Measurements from ENCODE around the gene UGT2B7.

The UGT2B7 gene

DNA sequence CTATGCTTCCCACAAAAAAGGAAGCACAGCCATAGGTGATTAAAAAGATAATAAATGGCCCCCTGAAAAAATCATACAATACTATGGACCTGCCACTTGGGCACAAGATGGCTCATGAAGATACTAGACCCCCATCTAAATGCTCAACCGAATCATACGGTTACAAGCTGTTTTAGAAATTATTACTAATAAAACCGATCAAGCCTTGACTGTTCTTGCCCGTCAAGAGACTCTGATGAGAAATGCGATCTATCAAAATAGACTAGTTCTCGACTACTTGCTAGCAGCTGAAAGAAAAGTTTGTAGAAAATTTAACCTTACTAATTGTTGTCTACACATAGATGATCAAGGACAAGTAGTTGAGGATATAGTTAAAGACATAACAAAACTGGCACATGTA lies 40.1 kb upstream of the UGT2B7 start:
- H3K36me3 ChIP-seq (ENCODE audit: control insufficient read depth in 4 of 4, insufficient read depth in 4 of 4, low read length in 3 of 4), result no peaks in the 10 kb centered on the region
- DNase-seq, result no peak
- H3K27me3 ChIP-seq (replicated peaks in 2 of 5; ENCODE audit: control insufficient read depth in 4 of 5, insufficient read depth in 5 of 5, low read length in 4 of 5), result no peaks in the 10 kb centered on the region
- CTCF ChIA-PET, result no interaction called here
- H3K9me3 ChIP-seq (ENCODE audit: control extremely low read depth in 1 of 5, control insufficient read depth in 4 of 5, insufficient read depth in 2 of 5, low read depth in 1 of 5, low read length in 4 of 5), result no peaks in the 10 kb centered on the region
- POLR2A ChIA-PET, result no interaction called here
- H3K4me1 ChIP-seq (ENCODE audit: control extremely low read depth in 1 of 4, control insufficient read depth in 4 of 4, insufficient read depth in 4 of 4, low read length in 3 of 4), result peaks cover 0 to 5% (median 0%) of the 10 kb centered on the region in 4 experiments
- 97% methylated on average over 5 of the region's 6 CpGs for WGBS (ENCODE audit: insufficient coverage)
- no peak overlapping the region for H3K27ac ChIP-seq (ENCODE audit: insufficient read depth in 1 of 2, low read depth in 1 of 2, low read length in 2 of 2, poor library complexity in 1 of 2, severe bottlenecking in 2 of 2)
- no peak overlapping the region for H3K4me3 ChIP-seq (ENCODE audit: control insufficient read depth in 1 of 7, extremely low read depth in 1 of 7, insufficient read depth in 4 of 7, low read depth in 2 of 7, low read length in 6 of 7)

GRCh38 chr4:69056921-69057550 lies 39.2 kb upstream of the UGT2B7 start:
- Histone ChIP-seq H3K36me3 (ENCODE audit: control insufficient read depth in 4 of 4, insufficient read depth in 4 of 4, low read length in 3 of 4) (no peaks in the 10 kb centered on the region), H3K27me3 (replicated peaks in 2 of 5; ENCODE audit: control insufficient read depth in 4 of 5, insufficient read depth in 5 of 5, low read length in 4 of 5) (no peaks in the 10 kb centered on the region), H3K4me1 (ENCODE audit: control extremely low read depth in 1 of 4, control insufficient read depth in 4 of 4, insufficient read depth in 4 of 4, low read length in 3 of 4) (peaks cover 0 to 5% (median 0%) of the 10 kb centered on the region in 4 experiments), H3K9me3 (ENCODE audit: control extremely low read depth in 1 of 5, control insufficient read depth in 4 of 5, insufficient read depth in 2 of 5, low read depth in 1 of 5, low read length in 4 of 5) (no peaks in the 10 kb centered on the region), H3K27ac (ENCODE audit: insufficient read depth in 1 of 2, low read depth in 1 of 2, low read length in 2 of 2, poor library complexity in 1 of 2, severe bottlenecking in 2 of 2) (no peak overlapping the region), H3K4me3 (ENCODE audit: control insufficient read depth in 1 of 7, extremely low read depth in 1 of 7, insufficient read depth in 4 of 7, low read depth in 2 of 7, low read length in 6 of 7) (no peak overlapping the region)
- ChIA-PET POLR2A (no interaction called here), CTCF (no interaction called here)
- peak in 2 of 3 donors; percentile 6 to 13 for DNase-seq
- WGBS (ENCODE audit: insufficient coverage), result 100% methylated on average over 1 of the region's 4 CpGs

- CTCF ChIA-PET, result no interaction called here
- 86% methylated on average over 3 of the region's 5 CpGs for WGBS (ENCODE audit: insufficient coverage)
Observed at GRCh38 chr4:69057620-69058409, 38.5 kb upstream of the UGT2B7 start.

DNA sequence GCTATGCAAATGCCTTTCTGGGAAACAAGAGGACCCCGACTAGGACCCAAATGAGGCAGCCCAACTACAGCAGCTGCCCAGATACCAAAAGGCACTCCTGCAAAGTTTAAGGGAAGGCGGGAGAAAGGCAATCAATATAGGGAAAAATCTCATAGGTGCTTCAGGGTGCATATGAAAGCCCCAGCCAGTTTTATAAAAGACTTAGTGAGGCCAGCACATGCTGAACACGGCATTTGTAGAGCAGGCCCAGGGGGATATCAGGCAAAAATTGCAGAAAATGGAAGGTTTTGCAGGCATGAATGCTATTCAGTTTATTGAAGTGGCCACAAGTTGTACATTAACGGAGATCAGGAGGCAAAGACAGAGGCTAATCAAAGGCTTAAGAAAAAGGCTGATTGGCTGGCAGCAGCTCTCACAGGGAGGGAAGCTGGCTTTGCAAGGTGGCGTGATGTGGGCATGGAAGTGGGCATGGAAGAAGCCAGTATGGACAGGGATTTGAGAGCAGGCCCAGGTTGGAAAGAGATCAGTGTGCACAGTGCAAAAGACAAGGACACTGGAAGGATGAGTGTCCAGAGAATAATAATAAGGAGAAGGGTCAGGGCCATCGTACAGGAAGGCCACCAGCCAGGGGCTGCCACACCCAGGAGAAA lies 37.7 kb upstream of the UGT2B7 start:
- no peak overlapping the region for H3K27ac ChIP-seq (ENCODE audit: insufficient read depth in 1 of 2, low read depth in 1 of 2, low read length in 2 of 2, poor library complexity in 1 of 2, severe bottlenecking in 2 of 2)
- peaks cover 0 to 5% (median 0%) of the 10 kb centered on the region in 4 experiments for H3K4me1 ChIP-seq (ENCODE audit: control extremely low read depth in 1 of 4, control insufficient read depth in 4 of 4, insufficient read depth in 4 of 4, low read length in 3 of 4)
- no peaks in the 10 kb centered on the region for H3K9me3 ChIP-seq (ENCODE audit: control extremely low read depth in 1 of 5, control insufficient read depth in 4 of 5, insufficient read depth in 2 of 5, low read depth in 1 of 5, low read length in 4 of 5)
- H3K27me3 ChIP-seq (replicated peaks in 2 of 5; ENCODE audit: control insufficient read depth in 4 of 5, insufficient read depth in 5 of 5, low read length in 4 of 5), result no peaks in the 10 kb centered on the region
- 91% methylated on average over 6 of the region's 6 CpGs for WGBS (ENCODE audit: insufficient coverage)
- ChIA-PET CTCF (no interaction called here), POLR2A (no interaction called here)
- H3K4me3 ChIP-seq (ENCODE audit: control insufficient read depth in 1 of 7, extremely low read depth in 1 of 7, insufficient read depth in 4 of 7, low read depth in 2 of 7, low read length in 6 of 7), result no peak overlapping the region
- DNase-seq, result no peak
- no peaks in the 10 kb centered on the region for H3K36me3 ChIP-seq (ENCODE audit: control insufficient read depth in 4 of 4, insufficient read depth in 4 of 4, low read length in 3 of 4)

More at GRCh38 chr4:69057620-69058409, 38.5 kb upstream of the UGT2B7 start:
- H3K27ac ChIP-seq (ENCODE audit: insufficient read depth in 1 of 2, low read depth in 1 of 2, low read length in 2 of 2, poor library complexity in 1 of 2, severe bottlenecking in 2 of 2), result no peak overlapping the region
- no peaks in the 10 kb centered on the region for H3K9me3 ChIP-seq (ENCODE audit: control extremely low read depth in 1 of 5, control insufficient read depth in 4 of 5, insufficient read depth in 2 of 5, low read depth in 1 of 5, low read length in 4 of 5)
- H3K4me3 ChIP-seq (ENCODE audit: control insufficient read depth in 1 of 7, extremely low read depth in 1 of 7, insufficient read depth in 4 of 7, low read depth in 2 of 7, low read length in 6 of 7), result no peak overlapping the region
- POLR2A ChIA-PET, result no interaction called here
- no peak for DNase-seq
- H3K27me3 ChIP-seq (replicated peaks in 2 of 5; ENCODE audit: control insufficient read depth in 4 of 5, insufficient read depth in 5 of 5, low read length in 4 of 5), result no peaks in the 10 kb centered on the region
- H3K36me3 ChIP-seq (ENCODE audit: control insufficient read depth in 4 of 4, insufficient read depth in 4 of 4, low read length in 3 of 4), result no peaks in the 10 kb centered on the region
- H3K4me1 ChIP-seq (ENCODE audit: control extremely low read depth in 1 of 4, control insufficient read depth in 4 of 4, insufficient read depth in 4 of 4, low read length in 3 of 4), result peaks cover 0 to 5% (median 0%) of the 10 kb centered on the region in 4 experiments

- Histone ChIP-seq H3K9me3 (ENCODE audit: control extremely low read depth in 1 of 5, control insufficient read depth in 4 of 5, insufficient read depth in 2 of 5, low read depth in 1 of 5, low read length in 4 of 5) (no peaks in the 10 kb centered on the region), H3K4me1 (ENCODE audit: control extremely low read depth in 1 of 4, control insufficient read depth in 4 of 4, insufficient read depth in 4 of 4, low read length in 3 of 4) (peaks cover 0 to 5% (median 0%) of the 10 kb centered on the region in 4 experiments), H3K27ac (ENCODE audit: insufficient read depth in 1 of 2, low read depth in 1 of 2, low read length in 2 of 2, poor library complexity in 1 of 2, severe bottlenecking in 2 of 2) (no peak overlapping the region), H3K27me3 (replicated peaks in 2 of 5; ENCODE audit: control insufficient read depth in 4 of 5, insufficient read depth in 5 of 5, low read length in 4 of 5) (no peaks in the 10 kb centered on the region), H3K36me3 (ENCODE audit: control insufficient read depth in 4 of 4, insufficient read depth in 4 of 4, low read length in 3 of 4) (no peaks in the 10 kb centered on the region), H3K4me3 (ENCODE audit: control insufficient read depth in 1 of 7, extremely low read depth in 1 of 7, insufficient read depth in 4 of 7, low read depth in 2 of 7, low read length in 6 of 7) (no peak overlapping the region)
- ChIA-PET POLR2A (no interaction called here), CTCF (no interaction called here)
- DNase-seq, result peak in 1 of 3 donors; percentile 0
- WGBS (ENCODE audit: insufficient coverage), result 100% methylated on average over 3 of the region's 5 CpGs
Observed at GRCh38 chr4:69060651-69061308, 35.5 kb upstream of the UGT2B7 start.

- H3K36me3 ChIP-seq (ENCODE audit: control insufficient read depth in 4 of 4, insufficient read depth in 4 of 4, low read length in 3 of 4), result no peaks in the 10 kb centered on the region
- WGBS (ENCODE audit: insufficient coverage), result 90% methylated on average over 3 of the region's 3 CpGs
- no peaks in the 10 kb centered on the region for H3K4me1 ChIP-seq (ENCODE audit: control extremely low read depth in 1 of 4, control insufficient read depth in 4 of 4, insufficient read depth in 4 of 4, low read length in 3 of 4)
- H3K4me3 ChIP-seq (ENCODE audit: control insufficient read depth in 1 of 7, extremely low read depth in 1 of 7, insufficient read depth in 4 of 7, low read depth in 2 of 7, low read length in 6 of 7), result no peak overlapping the region
- no peaks in the 10 kb centered on the region for H3K9me3 ChIP-seq (ENCODE audit: control extremely low read depth in 1 of 5, control insufficient read depth in 4 of 5, insufficient read depth in 2 of 5, low read depth in 1 of 5, low read length in 4 of 5)
- POLR2A ChIA-PET, result no interaction called here
- no peak for DNase-seq
- H3K27me3 ChIP-seq (replicated peaks in 2 of 5; ENCODE audit: control insufficient read depth in 4 of 5, insufficient read depth in 5 of 5, low read length in 4 of 5), result no peaks in the 10 kb centered on the region
- no peak overlapping the region for H3K27ac ChIP-seq (ENCODE audit: insufficient read depth in 1 of 2, low read depth in 1 of 2, low read length in 2 of 2, poor library complexity in 1 of 2, severe bottlenecking in 2 of 2)
- CTCF ChIA-PET, result no interaction called here
Observed at GRCh38 chr4:69064391-69064790, 31.9 kb upstream of the UGT2B7 start.

DNA sequence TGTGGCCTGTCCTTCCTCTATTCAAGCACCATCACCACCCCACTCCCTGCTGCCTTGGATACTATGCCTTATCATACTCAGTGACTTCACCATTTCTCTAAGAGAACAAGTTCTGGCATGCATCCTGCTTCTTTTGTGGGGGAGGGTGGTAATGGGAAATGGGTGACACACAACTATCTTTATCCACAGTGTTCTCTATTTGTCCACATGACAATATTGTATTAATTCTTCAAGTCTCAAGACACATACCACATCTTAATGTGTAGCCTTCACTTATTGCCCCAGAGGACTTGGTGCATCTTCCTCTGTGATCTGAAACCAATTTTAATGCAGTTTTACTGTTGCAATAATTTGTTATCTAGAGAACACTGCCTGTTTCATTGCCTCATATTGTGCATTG lies 29.3 kb upstream of the UGT2B7 start:
- POLR2A ChIA-PET, result no interaction called here
- no peak for DNase-seq
- H3K4me1 ChIP-seq (ENCODE audit: control extremely low read depth in 1 of 4, control insufficient read depth in 4 of 4, insufficient read depth in 4 of 4, low read length in 3 of 4), result no peaks in the 10 kb centered on the region
- H3K27ac ChIP-seq (ENCODE audit: insufficient read depth in 1 of 2, low read depth in 1 of 2, low read length in 2 of 2, poor library complexity in 1 of 2, severe bottlenecking in 2 of 2), result no peak overlapping the region
- CTCF ChIA-PET, result no interaction called here
- H3K9me3 ChIP-seq (ENCODE audit: control extremely low read depth in 1 of 5, control insufficient read depth in 4 of 5, insufficient read depth in 2 of 5, low read depth in 1 of 5, low read length in 4 of 5), result no peaks in the 10 kb centered on the region
- H3K27me3 ChIP-seq (replicated peaks in 2 of 5; ENCODE audit: control insufficient read depth in 4 of 5, insufficient read depth in 5 of 5, low read length in 4 of 5), result no peaks in the 10 kb centered on the region
- no peak overlapping the region for H3K4me3 ChIP-seq (ENCODE audit: control insufficient read depth in 1 of 7, extremely low read depth in 1 of 7, insufficient read depth in 4 of 7, low read depth in 2 of 7, low read length in 6 of 7)
- no peaks in the 10 kb centered on the region for H3K36me3 ChIP-seq (ENCODE audit: control insufficient read depth in 4 of 4, insufficient read depth in 4 of 4, low read length in 3 of 4)
